Activated B cell treated with CpG ODN at 0.5 μM for 24 hours (primary cell): ENCODE results near the gene SIDT1. TPM values are rescaled to one million over a fixed set of nuclear protein-coding genes. Genes with fewer than 3 reads are reported as not detected.

Experiments used
- ATAC-seq: fragments of 200-7000 bp; cut with Tn5 transposase; one replicate; pipeline ENCODE4 v1.10.0; 2021; ENCODE audit warnings: low read depth, mild to moderate bottlenecking, moderate library complexity
- CTCF ChIA-PET: fragments of 350-600 bp; sonication (Branson Sonifier 250); formaldehyde crosslinking; loops from one replicate; lab custom pipeline; 2021; ENCODE audit warnings: antibody characterized with exemption; lab: Charles Lee
- POLR2A ChIA-PET: fragments of 350-600 bp; sonication (Branson Sonifier 250); formaldehyde crosslinking; loops from one replicate; lab custom pipeline; 2021; ENCODE audit warnings: antibody characterized with exemption; lab: Charles Lee
- DNase-seq: peaks from one replicate; pipeline ENCODE4 v3.0.0; 2022
- H3K27ac Mint-ChIP-seq: one replicate; pipeline ENCODE4 v1.8.0; 2020; ENCODE audit warnings: mixed read lengths
- H3K27me3 Mint-ChIP-seq: one replicate; pipeline ENCODE4 v1.8.0; 2021; ENCODE audit warnings: mixed read lengths
- H3K36me3 Mint-ChIP-seq: one replicate; pipeline ENCODE4 v1.8.0; 2021; ENCODE audit warnings: low read depth, mixed read lengths
- H3K4me1 Mint-ChIP-seq: one replicate; pipeline ENCODE4 v1.8.0; 2021; ENCODE audit warnings: mixed read lengths
- H3K4me3 Mint-ChIP-seq: one replicate; pipeline ENCODE4 v1.8.0; 2020; ENCODE audit warnings: mild to moderate bottlenecking, mixed read lengths
- H3K9me3 Mint-ChIP-seq: one replicate; pipeline ENCODE4 v1.8.0; 2020; ENCODE audit warnings: mixed read lengths
- intact Hi-C: fragments of 100-400 bp; cut with micrococcal nuclease; formaldehyde crosslinking; loops from one replicate; pipeline ENCODE4 v1.15.1; 2024
- total RNA-seq: library from RNA; stranded (reverse); gene quantifications from 2 replicates; pipeline ENCODE4 v1.2.3, GENCODE V29; 2022
- TF ChIP-seq, protein P1 (sequence below): fragments of 200-600 bp; IDR thresholded peaks from one replicate; pipeline ENCODE4 v1.8.0; 2022; ENCODE audit warnings: antibody characterized with exemption, mild to moderate bottlenecking

Gene SIDT1
- total RNA-seq, 1 donor from 2014 or later, result 44.9 TPM

DNA sequence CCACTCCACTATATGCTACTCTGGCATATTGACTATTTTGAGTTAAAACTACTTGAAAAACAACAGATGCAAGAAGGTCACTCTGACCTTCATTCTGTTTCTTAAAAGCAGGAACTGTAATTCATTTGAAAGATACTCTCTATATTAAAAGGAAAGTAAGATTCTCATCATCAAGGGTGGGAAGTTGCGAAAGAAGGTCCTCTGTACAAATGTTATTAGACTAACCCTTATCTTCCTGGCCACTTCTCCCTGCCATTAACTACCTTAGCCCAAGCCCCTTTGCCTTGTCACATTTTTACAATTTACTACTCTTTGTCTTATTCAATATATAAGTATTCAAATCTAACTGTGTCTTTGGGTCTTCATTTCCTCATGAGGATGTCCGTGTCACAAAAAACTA, 16.1 kb downstream of the SIDT1 start:
- DNase-seq (no peak), ATAC-seq (no peak)
- H3K36me3 Mint-ChIP-seq, result peaks cover 18% of the 10 kb centered on the region
- H3K27me3 Mint-ChIP-seq, result no peaks in the 10 kb centered on the region
- peaks cover 35% of the 10 kb centered on the region for H3K4me1 Mint-ChIP-seq
- no peaks in the 10 kb centered on the region for H3K9me3 Mint-ChIP-seq
- ChIA-PET CTCF (no interaction called here), POLR2A (no interaction called here)
- intact Hi-C loops, result no loop called here
- TF ChIP-seq, protein P1, sequence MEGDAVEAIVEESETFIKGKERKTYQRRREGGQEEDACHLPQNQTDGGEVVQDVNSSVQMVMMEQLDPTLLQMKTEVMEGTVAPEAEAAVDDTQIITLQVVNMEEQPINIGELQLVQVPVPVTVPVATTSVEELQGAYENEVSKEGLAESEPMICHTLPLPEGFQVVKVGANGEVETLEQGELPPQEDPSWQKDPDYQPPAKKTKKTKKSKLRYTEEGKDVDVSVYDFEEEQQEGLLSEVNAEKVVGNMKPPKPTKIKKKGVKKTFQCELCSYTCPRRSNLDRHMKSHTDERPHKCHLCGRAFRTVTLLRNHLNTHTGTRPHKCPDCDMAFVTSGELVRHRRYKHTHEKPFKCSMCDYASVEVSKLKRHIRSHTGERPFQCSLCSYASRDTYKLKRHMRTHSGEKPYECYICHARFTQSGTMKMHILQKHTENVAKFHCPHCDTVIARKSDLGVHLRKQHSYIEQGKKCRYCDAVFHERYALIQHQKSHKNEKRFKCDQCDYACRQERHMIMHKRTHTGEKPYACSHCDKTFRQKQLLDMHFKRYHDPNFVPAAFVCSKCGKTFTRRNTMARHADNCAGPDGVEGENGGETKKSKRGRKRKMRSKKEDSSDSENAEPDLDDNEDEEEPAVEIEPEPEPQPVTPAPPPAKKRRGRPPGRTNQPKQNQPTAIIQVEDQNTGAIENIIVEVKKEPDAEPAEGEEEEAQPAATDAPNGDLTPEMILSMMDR, result no peak
- no peak overlapping the region for H3K4me3 Mint-ChIP-seq
- H3K27ac Mint-ChIP-seq, result no peak overlapping the region

DNA sequence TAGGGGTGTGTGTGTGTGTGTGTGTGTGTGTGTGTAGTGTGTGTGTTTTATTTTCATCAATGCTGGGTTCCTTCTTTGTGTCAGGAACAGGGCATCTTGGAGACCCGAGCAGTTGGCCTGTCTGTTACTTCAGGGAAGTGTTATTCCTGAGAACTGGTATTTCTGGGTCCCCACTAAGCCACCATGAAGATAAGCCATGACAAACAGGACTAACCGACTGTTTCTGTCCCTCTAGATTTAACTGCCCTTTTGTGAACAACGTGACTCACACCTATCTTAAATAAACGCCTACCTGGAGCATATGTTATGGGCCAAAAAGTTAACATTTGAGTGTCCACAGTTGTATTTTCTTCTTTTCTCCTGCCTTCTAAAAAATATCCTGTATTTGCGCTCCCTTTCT, 19.5 kb downstream of the SIDT1 start:
- no peaks in the 10 kb centered on the region for H3K9me3 Mint-ChIP-seq
- ATAC-seq (no peak), DNase-seq (no peak)
- ChIA-PET CTCF (interaction anchor here (1.1 to 4.2 kb wide), 5 partner anchors 17 to 58 kb away, joined by 3 to 28 read pairs (median 13); no protein-coding TSS in a partner anchor), POLR2A (no interaction called here)
- H3K36me3 Mint-ChIP-seq, result peaks cover 9% of the 10 kb centered on the region
- intact Hi-C loops, result loop anchor here (2.0 kb wide), 2 partner anchors 25 to 37 kb away; partner anchors contain the start of gene SPICE1
- no peaks in the 10 kb centered on the region for H3K27me3 Mint-ChIP-seq
- TF ChIP-seq, protein P1, result no peak
- H3K4me3 Mint-ChIP-seq, result no peak overlapping the region
- H3K4me1 Mint-ChIP-seq, result peaks cover 20% of the 10 kb centered on the region
- H3K27ac Mint-ChIP-seq, result no peak overlapping the region

DNA sequence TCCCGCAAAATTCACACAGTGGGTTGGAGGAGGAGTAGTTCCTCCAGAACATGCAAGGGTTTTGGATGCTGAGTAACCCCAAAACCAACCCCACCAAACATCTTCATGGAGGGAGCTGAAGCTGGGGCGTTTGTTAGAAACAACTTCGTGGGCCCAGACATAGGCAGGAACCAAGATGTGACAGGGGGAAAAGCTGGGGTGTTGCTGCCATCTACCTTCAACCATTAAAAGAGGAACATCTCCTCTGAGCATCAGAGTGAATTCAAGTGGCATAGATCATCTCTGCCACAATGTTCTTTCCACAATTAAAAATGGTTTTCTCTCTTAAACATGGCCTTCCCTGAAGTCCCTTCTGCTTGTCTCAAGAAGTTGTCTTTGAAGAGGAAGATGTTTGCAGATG, 20.5 kb downstream of the SIDT1 start:
- Mint-ChIP-seq H3K4me1 (peaks cover 17% of the 10 kb centered on the region), H3K9me3 (no peaks in the 10 kb centered on the region)

DNA sequence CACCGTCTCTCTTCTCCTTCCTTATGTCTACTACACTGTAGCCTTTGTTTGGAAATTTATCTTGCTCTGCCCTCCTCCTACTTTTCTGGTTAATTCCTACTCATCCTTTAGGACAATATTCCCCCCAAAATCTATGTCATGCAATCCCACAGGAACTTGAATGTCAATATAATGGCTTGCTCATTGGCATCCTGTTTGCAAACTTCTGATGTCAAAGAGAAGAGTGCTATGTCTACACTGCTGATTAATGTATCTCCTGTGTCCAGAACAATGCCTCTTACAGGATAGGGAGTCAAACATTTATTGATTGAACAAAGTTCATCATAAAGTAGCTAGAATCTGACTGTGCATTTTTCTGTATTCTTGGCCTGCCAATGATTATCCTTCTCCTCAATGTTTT, 22.8 kb downstream of the SIDT1 start:
- Mint-ChIP-seq H3K27me3 (no peaks in the 10 kb centered on the region), H3K9me3 (no peaks in the 10 kb centered on the region), H3K4me1 (peaks cover 13% of the 10 kb centered on the region), H3K36me3 (peaks cover 5% of the 10 kb centered on the region), H3K27ac (no peak overlapping the region), H3K4me3 (no peak overlapping the region)
- TF ChIP-seq, protein P1, result no peak
- no peak for DNase-seq
- intact Hi-C loops, result no loop called here
- ATAC-seq, result no peak
- ChIA-PET POLR2A (interaction anchor here (0.7 kb wide), 2 partner anchors 186 to 659 kb away, joined by 6 to 8 read pairs; no protein-coding TSS in a partner anchor), CTCF (interaction anchor here (0.8 to 3.0 kb wide), 4 partner anchors 13 to 62 kb away, joined by 3 to 17 read pairs (median 10); no protein-coding TSS in a partner anchor)

More for the DNA sequence above, 20.5 kb downstream of the SIDT1 start:
- DNase-seq (no peak), ATAC-seq (peak; percentile 84)
- Mint-ChIP-seq H3K36me3 (peaks cover 9% of the 10 kb centered on the region), H3K27me3 (no peaks in the 10 kb centered on the region), H3K27ac (no peak overlapping the region), H3K4me3 (no peak overlapping the region)
- TF ChIP-seq, protein P1, result no peak
- intact Hi-C loops, result loop anchor here (1.0 to 2.0 kb wide), 4 partner anchors 24 to 502 kb away; partner anchors contain the start of gene SPICE1
- ChIA-PET POLR2A (interaction anchor here (0.6 to 0.8 kb wide), 3 partner anchors 17 to 415 kb away, joined by 3 to 5 read pairs (median 3); no protein-coding TSS in a partner anchor), CTCF (interaction anchor here (0.6 to 4.2 kb wide), 9 partner anchors 18 to 66 kb away, joined by 3 to 28 read pairs (median 3); no protein-coding TSS in a partner anchor)

DNA sequence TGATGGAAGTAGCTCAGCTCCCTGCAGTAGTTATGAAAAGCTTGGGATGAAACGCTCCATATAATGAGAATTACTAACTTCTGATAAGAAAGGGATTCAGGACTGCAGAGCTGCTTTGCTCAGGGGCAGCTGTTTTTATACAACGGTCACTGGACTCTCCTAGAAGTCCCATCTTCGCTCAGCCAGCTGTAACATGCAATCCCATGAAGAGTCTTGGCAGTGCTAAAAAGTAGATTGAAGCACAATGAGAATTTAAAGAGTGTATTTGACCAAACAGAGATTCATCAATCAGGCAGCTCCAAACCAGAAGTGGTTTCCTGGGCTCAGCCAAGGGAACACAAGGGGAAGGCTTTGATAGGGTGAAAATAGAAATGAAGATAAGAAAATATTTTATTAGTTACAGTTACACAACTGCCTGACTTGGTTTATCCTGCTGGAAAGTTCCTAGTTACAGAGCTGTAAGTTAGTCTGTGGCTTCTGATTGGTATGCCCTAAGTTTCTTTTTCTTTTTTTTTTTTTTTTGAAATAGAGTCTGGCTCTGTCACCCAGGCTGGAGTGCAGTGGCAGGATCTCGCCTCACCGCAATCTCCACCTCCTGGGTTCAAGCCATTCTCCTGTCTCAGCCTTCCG, 24.1 kb downstream of the SIDT1 start:
- TF ChIP-seq, protein P1, result no peak
- DNase-seq (no peak), ATAC-seq (no peak)
- POLR2A ChIA-PET, result no interaction called here
- Mint-ChIP-seq H3K4me1 (peaks cover 23% of the 10 kb centered on the region), H3K27ac (no peak overlapping the region), H3K9me3 (no peaks in the 10 kb centered on the region), H3K4me3 (no peak overlapping the region), H3K36me3 (peaks cover 5% of the 10 kb centered on the region), H3K27me3 (no peaks in the 10 kb centered on the region)
- CTCF ChIA-PET, result interaction anchor here (0.9 to 3.0 kb wide), 3 partner anchors 12 to 64 kb away, joined by 3 to 17 read pairs (median 3); no protein-coding TSS in a partner anchor
- intact Hi-C loops, result no loop called here
